NCI-H1048 (cell line): Measurements from ENCODE around the gene OGDH.

Source experiments
- DNase-seq: peaks from one replicate; lab custom pipeline; 2025; lab: John Stamatoyannopoulos, UW

OGDH gene

GRCh38 chr7:44637788-44638594 lies 31.6 kb downstream of the OGDH start:
- DNase-seq, result no peak

DNA sequence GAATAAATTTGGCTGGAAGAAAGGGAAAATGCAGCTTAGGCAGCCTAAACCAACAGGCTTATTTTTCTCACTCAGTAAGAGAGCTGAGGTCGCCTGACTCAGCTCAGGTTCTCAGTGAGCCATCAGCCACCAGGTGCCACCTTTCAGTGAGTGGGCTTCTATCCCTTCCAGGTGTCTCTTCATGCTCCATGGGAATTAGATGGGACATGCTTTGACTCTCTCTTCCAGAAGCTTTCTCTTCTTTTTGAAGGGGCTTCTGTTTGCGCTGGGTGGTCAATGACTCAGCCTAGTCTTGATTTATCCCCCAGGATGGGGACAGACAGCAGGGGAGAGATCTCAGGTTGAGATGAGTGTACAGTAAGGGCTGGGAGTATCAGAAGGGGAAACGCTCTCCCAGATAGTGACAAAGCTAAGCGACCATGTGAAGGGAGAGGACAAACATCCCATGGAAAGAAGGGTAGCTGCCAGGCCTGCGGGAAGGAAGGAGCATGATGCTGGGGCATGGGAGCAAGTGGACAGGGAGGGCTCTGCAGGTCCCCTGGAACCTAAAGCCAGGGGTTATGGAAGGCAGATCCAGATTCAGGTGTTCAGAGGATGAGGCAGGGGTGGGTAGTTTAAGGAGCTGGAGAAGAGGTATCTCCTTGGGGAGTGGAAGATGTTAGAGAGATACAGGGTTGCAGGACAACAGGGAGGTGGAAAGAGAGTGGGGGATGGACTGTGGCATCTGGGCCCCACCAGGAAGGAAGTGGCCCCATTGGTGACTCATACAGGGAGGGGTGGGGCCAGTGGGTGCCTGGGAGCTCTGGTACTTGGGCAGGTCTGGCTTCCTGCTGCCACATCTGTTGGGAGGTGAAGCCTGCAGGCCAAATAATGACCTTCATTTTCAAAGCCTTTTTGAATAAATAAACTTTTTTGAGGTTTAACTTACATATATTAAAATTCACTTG lies 32.5 kb downstream of the OGDH start:
- no peak for DNase-seq

DNA sequence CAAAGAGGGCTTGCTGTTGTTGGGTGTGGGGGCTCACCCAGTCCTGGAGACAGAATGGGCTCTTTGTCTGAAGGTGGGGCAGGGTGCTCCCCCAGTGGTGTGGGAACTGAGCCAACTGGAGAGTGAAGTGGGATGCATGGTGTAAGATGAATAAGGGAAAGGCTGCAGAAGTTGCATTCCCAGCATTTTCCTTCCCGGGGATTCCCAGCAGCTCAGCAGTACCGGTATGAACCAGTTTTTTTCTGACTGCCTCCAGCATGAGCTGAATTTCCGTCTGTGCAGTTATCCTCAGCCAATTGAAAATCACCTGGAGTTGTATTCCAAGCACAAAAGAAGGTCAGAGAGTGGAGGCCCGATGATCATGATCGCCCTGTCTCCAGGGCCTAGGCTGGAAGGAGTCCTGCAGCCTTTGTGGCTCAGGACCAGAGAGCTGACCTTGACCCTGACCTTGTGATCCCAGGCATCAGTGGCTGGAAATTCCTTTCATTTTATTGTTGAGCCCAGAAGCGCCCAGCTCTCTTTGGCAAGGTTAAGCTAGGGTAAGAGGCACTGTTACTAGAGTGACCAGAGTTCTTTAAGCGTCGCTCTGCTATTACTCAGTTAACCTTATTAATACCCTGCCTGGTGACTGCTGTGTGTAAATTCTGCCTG lies 33.4 kb downstream of the OGDH start:
- peak; percentile 48 for DNase-seq

GRCh38 chr7:44643206-44643605 lies 36.8 kb downstream of the OGDH start:
- no peak for DNase-seq

GRCh38 chr7:44645254-44645653 lies 38.8 kb downstream of the OGDH start:
- no peak for DNase-seq

- DNase-seq, result no peak
Observed at GRCh38 chr7:44645696-44646095, 39.3 kb downstream of the OGDH start.

DNA sequence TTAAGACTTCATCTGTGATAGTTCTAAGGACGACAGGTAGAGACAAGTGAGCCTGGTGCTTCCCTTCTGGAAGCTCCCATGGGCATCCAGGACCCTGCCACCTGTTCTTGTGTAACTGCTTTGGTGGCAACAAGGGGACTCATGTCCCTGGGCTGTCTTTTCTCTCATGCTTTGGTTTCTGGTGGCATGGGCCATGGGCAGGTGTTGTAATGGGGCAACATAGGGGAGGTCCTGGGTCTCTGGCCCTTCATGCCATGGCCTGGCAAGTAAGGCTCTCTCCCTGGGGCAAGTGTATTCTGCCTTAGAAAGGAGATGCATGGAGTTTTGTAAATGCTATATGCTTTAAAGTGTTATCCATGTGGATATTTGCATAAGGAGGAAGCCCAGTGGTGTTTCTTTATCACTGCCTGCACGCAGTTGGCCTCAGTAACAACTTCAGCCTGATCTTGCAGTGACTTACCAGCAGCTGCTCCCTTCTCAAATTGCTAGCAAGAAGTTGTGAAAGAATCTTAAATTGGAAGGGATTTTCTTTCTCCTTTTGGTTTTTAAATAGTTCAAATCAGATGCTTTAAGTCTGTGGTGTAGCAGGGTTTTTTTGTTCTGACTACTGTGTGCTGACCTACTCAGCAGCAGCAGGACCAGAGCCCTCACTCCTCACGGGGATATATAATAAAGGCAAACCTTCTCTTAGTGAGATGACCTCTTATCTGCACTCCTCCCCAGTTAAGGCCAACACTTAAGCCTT lies 39.9 kb downstream of the OGDH start:
- no peak for DNase-seq

DNA sequence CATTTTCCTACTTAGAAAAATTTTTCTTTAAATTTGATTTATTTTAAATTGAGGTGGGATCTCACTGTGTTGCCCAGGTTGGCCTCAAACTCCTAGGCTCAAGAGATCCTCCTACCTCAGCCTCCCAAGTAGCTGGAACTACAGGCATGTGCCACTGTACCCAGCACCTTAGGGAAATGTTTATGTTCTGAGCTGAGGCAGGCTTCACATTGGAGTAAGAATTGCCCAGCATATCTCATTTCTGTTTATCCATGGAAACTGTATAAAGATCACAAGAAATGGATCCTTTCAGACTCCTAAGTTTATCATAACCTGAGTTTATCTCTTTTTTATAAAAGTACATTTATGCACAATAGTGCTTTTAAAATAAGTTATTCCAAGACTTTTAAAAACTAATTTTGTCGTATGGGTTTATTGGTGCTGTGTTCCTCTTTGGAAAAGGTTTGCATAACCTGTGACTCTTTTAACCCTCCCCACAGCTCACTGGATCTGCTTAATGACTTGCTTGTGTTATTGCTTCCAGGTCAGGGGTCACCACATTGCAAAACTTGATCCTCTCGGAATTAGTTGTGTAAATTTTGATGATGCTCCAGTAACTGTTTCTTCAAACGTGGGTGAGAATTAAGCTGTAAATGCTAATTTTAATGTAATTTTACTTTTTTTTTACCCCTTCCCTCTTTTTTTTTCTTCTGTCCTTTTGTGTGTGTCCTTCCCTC lies 40.7 kb downstream of the OGDH start:
- no peak for DNase-seq

DNA sequence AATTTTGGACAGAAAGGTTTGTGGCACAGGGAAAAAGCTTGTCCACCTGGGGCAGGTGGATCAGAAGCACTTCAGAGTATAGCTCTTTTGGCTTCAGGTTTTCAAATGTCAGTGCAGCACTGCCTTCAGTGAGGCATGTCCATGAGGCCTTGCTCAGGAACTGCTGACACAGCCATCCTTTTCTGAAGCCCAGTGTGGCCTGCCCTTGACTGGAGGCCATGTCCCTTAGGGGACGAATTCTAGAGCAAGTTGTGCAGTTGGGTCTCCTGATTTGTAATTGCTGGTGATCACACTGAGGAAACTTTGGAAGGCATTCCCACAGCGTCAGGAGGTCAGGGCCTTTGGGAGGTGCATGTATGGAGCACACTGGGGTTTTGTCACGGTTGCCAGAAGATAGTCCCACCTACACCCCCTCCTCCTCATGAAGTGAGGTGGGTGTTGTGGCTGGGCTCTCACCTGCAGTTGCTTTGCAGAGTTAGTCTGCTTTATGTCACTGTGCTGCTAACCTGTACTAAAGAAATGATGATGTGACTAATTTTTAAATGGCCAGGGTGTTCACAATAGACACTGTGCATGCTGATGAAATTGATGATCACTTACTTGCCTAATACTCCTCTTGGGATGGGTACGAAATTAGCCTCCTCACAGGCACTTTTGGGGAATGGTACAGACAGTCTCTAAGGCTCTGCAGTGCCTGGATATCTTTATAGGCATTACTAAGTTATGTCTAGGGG lies 41.7 kb downstream of the OGDH start:
- no peak for DNase-seq

DNA sequence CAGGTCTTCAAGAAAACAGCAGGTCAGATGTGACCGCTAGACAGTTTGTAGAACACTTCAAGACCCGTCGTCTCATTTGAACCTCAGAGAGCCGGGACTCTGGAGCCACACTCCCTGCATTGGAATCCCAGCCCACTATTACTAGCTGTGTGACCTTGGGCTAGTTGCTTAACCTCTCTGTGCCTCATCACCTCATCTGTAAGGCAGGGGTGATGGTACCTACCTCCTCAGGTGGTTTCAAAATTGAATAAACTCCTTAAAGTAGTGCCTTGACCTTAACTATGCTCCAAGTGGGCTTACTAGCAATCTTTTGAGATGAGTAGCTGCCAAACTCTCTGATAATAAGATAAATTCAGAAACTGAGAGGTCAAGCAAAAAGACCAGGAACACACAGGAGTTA lies 43.8 kb downstream of the OGDH start:
- DNase-seq, result no peak

DNA sequence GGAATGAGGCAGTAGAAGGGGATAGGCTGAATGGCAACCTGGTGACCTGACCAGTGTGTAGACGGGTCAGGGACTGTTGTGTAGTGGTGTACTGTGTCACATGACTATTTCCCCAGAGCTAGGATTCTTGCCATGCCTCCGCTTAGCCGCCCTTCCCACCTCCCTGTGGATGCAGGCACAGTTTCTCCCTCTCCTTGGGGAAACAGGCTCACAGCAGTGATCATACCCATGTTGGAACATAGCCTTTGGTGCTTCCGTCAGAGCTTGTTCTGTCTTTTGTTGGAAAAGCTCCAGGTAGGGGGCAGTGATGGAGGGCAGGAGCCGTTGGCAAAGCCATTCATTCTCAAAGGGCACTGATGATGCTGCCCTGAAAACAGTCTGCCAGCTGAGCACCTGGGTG lies 44.3 kb downstream of the OGDH start:
- DNase-seq, result no peak

DNA sequence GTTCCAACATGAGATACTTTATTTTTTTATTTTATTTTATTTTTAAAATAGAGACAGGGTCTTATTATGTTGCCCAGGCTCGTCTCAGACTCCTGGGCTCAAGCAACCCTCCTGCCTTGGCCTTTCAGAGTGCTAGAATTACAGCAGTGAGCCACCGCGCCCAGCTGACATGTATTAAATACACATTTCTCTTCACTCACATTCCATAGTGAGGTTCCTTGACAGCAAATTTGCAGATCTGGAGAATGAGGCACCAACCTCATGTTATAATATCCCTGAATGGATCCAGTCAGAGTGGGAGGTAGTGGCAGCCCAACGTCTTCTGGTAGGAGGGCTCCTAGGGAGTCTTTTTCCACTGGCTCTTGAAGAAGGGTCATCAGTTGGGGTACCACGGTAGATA lies 46.1 kb downstream of the OGDH start:
- DNase-seq, result no peak

DNA sequence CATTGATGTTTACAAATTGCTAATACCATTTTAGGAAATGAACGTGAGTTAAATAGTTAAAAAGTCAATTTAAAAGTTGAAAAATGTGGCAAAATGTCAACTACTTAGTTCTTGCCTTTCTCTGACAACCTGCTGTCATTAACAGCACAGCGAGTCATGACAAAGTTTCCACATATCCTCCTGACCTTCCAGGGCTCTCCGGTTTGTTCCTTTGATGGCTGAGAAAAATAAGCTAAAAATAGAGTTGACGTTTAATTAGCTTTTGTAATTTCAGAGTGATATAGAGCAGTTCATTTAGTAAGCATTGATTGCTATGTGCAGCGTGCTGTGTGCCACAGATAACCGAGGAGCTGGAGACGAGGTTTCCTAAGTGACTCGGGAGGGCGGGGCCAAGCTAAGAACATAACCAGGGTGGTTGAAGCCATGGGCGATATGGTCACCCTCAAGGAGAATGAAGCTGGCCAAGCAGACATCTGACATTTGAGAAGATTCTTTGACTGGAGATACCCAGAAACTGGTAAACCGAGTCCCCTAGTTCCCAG lies 47.9 kb downstream of the OGDH start:
- DNase-seq, result no peak

DNA sequence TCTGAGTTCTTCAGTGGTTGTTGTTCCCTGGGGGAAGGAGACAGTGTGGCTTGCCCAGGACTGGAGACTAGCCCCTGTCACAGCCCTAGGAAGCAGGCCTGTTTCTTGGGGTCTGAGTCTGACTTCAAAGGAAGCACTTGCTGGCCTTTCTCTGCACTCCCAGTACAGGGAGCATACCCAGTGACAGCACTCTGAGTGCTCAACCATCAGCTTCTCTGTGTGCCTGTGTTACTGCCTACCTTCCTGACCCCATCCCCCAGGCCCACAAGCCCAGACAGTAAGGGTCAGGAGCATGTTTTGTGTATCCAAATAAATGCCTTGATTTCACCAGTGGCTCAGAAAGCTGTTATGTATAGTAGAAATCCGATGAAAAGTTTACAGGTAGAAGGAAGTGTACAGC lies 48.9 kb downstream of the OGDH start:
- no peak for DNase-seq

GRCh38 chr7:44658979-44659378 lies 52.6 kb downstream of the OGDH start:
- no peak for DNase-seq

GRCh38 chr7:44661233-44661632 lies 54.8 kb downstream of the OGDH start:
- no peak for DNase-seq

GRCh38 chr7:44664780-44665461 lies 58.5 kb downstream of the OGDH start:
- DNase-seq, result no peak

GRCh38 chr7:44665531-44666213 lies 59.2 kb downstream of the OGDH start:
- no peak for DNase-seq

GRCh38 chr7:44666566-44666965 lies 60.1 kb downstream of the OGDH start:
- DNase-seq, result no peak
